Lower lobe of right lung (tissue), 2 donors: ENCODE data around the gene IGFBP5. TPM values are rescaled to one million over a fixed set of nuclear protein-coding genes. Genes with fewer than 3 reads are reported as not detected.

Experiments
- ATAC-seq, 2 donors: fragments of 200-7000 bp; cut with Tn5 transposase; one replicate each; pipeline ENCODE4 v1.9.1; 2020 to 2022; ENCODE audit warnings: mild to moderate bottlenecking in 2 of 2, moderate library complexity in 2 of 2
- DNase-seq: peaks from one replicate; pipeline ENCODE4 v3.0.0-alpha.2; 2020
- H3K27ac ChIP-seq: fragments of 200-600 bp; one replicate; pipeline ENCODE4 v1.8.0; 2022
- H3K27me3 ChIP-seq: fragments of 200-600 bp; one replicate; pipeline ENCODE4 v1.8.0; 2022; ENCODE audit warnings: low read depth
- H3K36me3 ChIP-seq: fragments of 200-600 bp; one replicate; pipeline ENCODE4 v1.8.0; 2022; ENCODE audit warnings: mild to moderate bottlenecking
- H3K4me1 ChIP-seq: fragments of 200-600 bp; one replicate; pipeline ENCODE4 v1.8.0; 2022
- H3K4me3 ChIP-seq: fragments of 200-600 bp; one replicate; pipeline ENCODE4 v1.8.0; 2022; ENCODE audit warnings: mild to moderate bottlenecking
- H3K9me3 ChIP-seq: fragments of 200-600 bp; one replicate; pipeline ENCODE4 v1.8.0; 2022
- intact Hi-C: fragments of 100-400 bp; cut with DNase I; formaldehyde crosslinking; loops from one replicate; pipeline ENCODE4 v1.11.0; 2022
- total RNA-seq: library from RNA; stranded (reverse); fragmentation: NEBNext Ultra II Directional; extraction: Animal tissue kit (Norgen Biotek cat#: 25700); gene quantifications from one replicate; pipeline ENCODE4 v1.2.1, GENCODE V29; 2021
- TF ChIP-seq, protein P1 (sequence below): fragments of 200-600 bp; IDR thresholded peaks from one replicate; pipeline ENCODE4 v1.8.0; 2022; ENCODE audit warnings: antibody characterized with exemption, mild to moderate bottlenecking
- donor health status: DM: no; HTN: yes; CAD: no; lungs with severe emphysema.

IGFBP5 gene
- total RNA-seq, 1 donor from 2014 or later = 145 TPM

DNA sequence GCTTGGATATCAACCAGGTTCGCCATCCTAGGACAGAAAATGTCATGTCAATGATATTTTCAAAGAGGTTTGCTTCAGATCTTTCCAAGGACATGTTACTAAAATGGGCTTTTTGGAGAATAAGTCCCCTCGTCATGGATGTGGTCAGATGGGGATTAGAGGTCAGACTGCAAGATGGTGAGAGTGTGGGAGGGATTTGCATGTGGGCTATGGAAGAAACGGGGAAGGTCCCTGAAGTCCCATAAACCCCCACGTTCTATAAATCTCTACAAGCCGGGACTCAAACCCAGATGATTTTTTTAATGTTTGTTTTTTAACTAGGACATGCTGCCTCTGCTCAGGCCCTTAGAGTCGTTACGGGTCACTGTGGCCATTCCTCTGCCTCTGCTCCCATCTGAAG lies 37.7 kb upstream of the IGFBP5 start:
- Histone ChIP-seq H3K4me1 (no peaks in the 10 kb centered on the region), H3K27me3 (no peaks in the 10 kb centered on the region), H3K36me3 (no peaks in the 10 kb centered on the region), H3K4me3 (no peak overlapping the region), H3K9me3 (no peaks in the 10 kb centered on the region), H3K27ac (no peak overlapping the region)
- intact Hi-C loops = no loop called here
- no peak for DNase-seq
- TF ChIP-seq, protein P1, sequence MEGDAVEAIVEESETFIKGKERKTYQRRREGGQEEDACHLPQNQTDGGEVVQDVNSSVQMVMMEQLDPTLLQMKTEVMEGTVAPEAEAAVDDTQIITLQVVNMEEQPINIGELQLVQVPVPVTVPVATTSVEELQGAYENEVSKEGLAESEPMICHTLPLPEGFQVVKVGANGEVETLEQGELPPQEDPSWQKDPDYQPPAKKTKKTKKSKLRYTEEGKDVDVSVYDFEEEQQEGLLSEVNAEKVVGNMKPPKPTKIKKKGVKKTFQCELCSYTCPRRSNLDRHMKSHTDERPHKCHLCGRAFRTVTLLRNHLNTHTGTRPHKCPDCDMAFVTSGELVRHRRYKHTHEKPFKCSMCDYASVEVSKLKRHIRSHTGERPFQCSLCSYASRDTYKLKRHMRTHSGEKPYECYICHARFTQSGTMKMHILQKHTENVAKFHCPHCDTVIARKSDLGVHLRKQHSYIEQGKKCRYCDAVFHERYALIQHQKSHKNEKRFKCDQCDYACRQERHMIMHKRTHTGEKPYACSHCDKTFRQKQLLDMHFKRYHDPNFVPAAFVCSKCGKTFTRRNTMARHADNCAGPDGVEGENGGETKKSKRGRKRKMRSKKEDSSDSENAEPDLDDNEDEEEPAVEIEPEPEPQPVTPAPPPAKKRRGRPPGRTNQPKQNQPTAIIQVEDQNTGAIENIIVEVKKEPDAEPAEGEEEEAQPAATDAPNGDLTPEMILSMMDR = no peak
- ATAC-seq = no peak

DNA sequence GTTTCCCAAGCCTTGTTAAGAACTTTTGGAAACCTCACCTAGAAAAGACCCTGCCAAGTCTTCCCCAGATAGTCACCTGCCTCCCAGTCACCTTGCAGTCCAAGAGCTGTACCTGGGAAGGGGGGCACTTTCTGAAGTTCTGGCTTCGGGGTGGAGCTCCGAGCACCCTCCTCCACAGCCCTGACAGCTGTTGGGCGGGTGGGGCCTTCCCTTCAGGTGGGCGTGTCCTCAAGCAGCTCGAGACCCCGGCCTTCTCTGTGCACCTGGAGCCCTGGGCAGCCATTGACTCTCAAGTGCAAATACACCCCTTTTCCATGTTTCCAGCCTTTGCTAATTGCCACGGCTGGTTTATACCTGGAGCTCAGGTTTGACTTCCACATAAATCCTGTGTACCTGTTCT lies 37.0 kb upstream of the IGFBP5 start:
- Histone ChIP-seq H3K27me3 (no peaks in the 10 kb centered on the region), H3K4me3 (no peak overlapping the region), H3K4me1 (no peaks in the 10 kb centered on the region), H3K27ac (no peak overlapping the region), H3K36me3 (no peaks in the 10 kb centered on the region), H3K9me3 (no peaks in the 10 kb centered on the region)
- TF ChIP-seq, protein P1 = no peak
- intact Hi-C loops = no loop called here
- DNase-seq (no peak), ATAC-seq (no peak)

DNA sequence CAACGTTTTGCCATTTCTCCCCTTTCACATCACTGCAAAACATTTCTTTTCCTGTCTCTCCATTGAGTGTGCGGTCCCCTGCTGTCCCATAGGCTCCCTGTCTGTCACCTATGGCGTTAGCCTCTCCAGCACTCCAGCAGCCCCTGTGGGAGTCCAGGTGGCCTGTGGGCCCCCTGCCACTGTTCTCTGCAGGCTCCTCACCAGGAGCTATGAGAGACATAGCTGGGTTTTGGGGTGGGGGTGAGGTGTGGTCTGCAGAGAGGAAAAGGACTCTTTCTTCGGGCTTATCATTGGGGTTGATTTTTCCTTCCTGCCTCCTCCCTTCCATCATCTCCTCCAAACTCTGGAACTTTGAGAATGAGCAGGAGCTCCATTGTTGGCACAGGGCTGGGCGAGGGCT lies 36.1 kb upstream of the IGFBP5 start:
- ATAC-seq (no peak), DNase-seq (no peak)
- TF ChIP-seq, protein P1 = no peak
- Histone ChIP-seq H3K4me3 (no peak overlapping the region), H3K27ac (no peak overlapping the region), H3K9me3 (no peaks in the 10 kb centered on the region), H3K27me3 (no peaks in the 10 kb centered on the region), H3K36me3 (no peaks in the 10 kb centered on the region), H3K4me1 (no peaks in the 10 kb centered on the region)
- intact Hi-C loops = no loop called here

GRCh38 chr2:216730871-216731270 lies 35.5 kb upstream of the IGFBP5 start:
- intact Hi-C loops = no loop called here
- no peak for ATAC-seq
- TF ChIP-seq, protein P1 = no peak
- Histone ChIP-seq H3K27ac (no peak overlapping the region), H3K9me3 (no peaks in the 10 kb centered on the region), H3K27me3 (no peaks in the 10 kb centered on the region), H3K4me3 (no peak overlapping the region), H3K36me3 (no peaks in the 10 kb centered on the region), H3K4me1 (no peaks in the 10 kb centered on the region)
- DNase-seq = no peak

GRCh38 chr2:216727346-216728122 lies 32.2 kb upstream of the IGFBP5 start:
- no peaks in the 10 kb centered on the region for H3K4me1 ChIP-seq
- no peaks in the 10 kb centered on the region for H3K27me3 ChIP-seq
- no peaks in the 10 kb centered on the region for H3K36me3 ChIP-seq
- H3K4me3 ChIP-seq = no peak overlapping the region
- H3K9me3 ChIP-seq = no peaks in the 10 kb centered on the region
- H3K27ac ChIP-seq = no peak overlapping the region
- ATAC-seq (no peak), DNase-seq (no peak)
- TF ChIP-seq, protein P1 = no peak
- intact Hi-C loops = no loop called here
